Measurements from ENCODE around the gene HRH2. TPM values are rescaled to one million over a fixed set of nuclear protein-coding genes. Genes with fewer than 3 reads are reported as not detected.

Gene HRH2
- polyA plus RNA-seq, 1 donor (not counting 4 experiments of a cell fraction or from before 2014, with no cell fraction given) = not detected

DNA sequence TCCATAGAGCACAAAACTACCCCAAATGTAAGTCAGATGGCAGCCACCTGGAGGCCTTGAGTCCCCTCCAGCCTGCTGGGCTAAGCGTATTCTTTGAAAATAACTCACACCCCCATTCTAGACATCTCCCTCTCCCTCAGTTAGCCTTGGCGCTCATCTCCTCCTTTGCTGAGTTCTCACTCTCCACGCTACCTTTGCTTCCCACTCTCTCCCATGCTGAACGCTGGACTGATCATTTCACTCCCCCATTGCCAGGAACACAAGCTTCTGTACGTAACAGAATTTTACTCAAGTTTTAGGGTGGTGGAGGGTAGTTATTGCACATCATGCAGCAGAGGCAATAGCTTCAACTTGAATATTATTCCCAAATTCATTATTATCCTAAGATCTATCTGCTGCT is 47.5 kb upstream of the HRH2 start:
- dilution Hi-C loops (cut with MboI; ENCODE audit: extremely low pct_ligation_motif_present, low sequenced_read_pairs) = no loop called here

DNA sequence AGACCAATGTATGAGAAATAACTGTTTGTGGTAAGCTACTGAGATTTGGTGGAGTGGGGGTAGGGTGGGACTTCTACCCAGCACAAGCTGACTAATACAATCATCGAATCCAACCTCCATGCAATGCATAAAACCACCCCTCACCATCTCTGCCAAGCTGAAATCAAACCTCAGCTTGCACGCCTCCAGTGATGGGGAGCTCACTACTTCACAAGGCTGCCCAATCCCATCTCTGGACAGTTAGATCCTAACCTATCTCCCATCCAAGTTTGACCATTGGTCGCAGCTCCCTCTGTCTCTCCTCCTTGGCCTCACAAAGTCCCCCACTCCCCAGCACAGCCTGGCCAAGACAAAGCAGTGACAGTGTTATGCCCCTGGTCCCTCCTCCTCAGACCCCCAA is 47.0 kb upstream of the HRH2 start:
- Histone ChIP-seq H3K27ac (ENCODE audit: control insufficient read depth, insufficient read depth, low read length) (no peak overlapping the region), H3K4me2 (ENCODE audit: control insufficient read depth, extremely low read depth, insufficient read depth, low read depth, low read length) (no peak overlapping the region), H3K9ac (ENCODE audit: control insufficient read depth, extremely low read depth, insufficient read depth, low read length) (no peak overlapping the region), H2AFZ (ENCODE audit: control insufficient read depth, low read length) (no peak overlapping the region), H3K79me2 (ENCODE audit: control insufficient read depth, insufficient read depth, low read length) (no peaks in the 10 kb centered on the region), H3K9me1 (ENCODE audit: control insufficient read depth, extremely low read depth, insufficient read depth, low read length) (no peaks in the 10 kb centered on the region), H4K20me1 (ENCODE audit: control insufficient read depth, extremely low read depth, insufficient read depth, low read length) (no peaks in the 10 kb centered on the region), H3K4me1 (ENCODE audit: control insufficient read depth, extremely low read depth, insufficient read depth, low read length) (no peaks in the 10 kb centered on the region), H3K4me3 (ENCODE audit: control insufficient read depth in 2 of 3, extremely low read depth in 1 of 3, insufficient read depth in 2 of 3, low read depth in 1 of 3, low read length in 3 of 3) (no peak overlapping the region), H3K9me3 (ENCODE audit: control insufficient read depth, low read depth, low read length) (no peaks in the 10 kb centered on the region), H3K36me3 (ENCODE audit: control insufficient read depth in 2 of 2, extremely low read depth in 1 of 2, insufficient read depth in 2 of 2, low read length in 2 of 2) (no peaks in the 10 kb centered on the region), H3K27me3 (ENCODE audit: control insufficient read depth, extremely low read depth, insufficient read depth, low read length) (no peaks in the 10 kb centered on the region)
- TF ChIP-seq, protein P1, sequence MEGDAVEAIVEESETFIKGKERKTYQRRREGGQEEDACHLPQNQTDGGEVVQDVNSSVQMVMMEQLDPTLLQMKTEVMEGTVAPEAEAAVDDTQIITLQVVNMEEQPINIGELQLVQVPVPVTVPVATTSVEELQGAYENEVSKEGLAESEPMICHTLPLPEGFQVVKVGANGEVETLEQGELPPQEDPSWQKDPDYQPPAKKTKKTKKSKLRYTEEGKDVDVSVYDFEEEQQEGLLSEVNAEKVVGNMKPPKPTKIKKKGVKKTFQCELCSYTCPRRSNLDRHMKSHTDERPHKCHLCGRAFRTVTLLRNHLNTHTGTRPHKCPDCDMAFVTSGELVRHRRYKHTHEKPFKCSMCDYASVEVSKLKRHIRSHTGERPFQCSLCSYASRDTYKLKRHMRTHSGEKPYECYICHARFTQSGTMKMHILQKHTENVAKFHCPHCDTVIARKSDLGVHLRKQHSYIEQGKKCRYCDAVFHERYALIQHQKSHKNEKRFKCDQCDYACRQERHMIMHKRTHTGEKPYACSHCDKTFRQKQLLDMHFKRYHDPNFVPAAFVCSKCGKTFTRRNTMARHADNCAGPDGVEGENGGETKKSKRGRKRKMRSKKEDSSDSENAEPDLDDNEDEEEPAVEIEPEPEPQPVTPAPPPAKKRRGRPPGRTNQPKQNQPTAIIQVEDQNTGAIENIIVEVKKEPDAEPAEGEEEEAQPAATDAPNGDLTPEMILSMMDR (optimal IDR thresholded peaks at IDR 0.05 in 1 of 3, IDR thresholded peaks at IDR 0.05 in 1 of 3, conservative IDR thresholded peaks at IDR 0.05 in 1 of 3; ENCODE audit: extremely low read depth in 1 of 3, insufficient read depth in 2 of 3, low read length in 3 of 3) = no peak
- no peak for TF ChIP-seq EZH2 (IDR thresholded peaks at IDR 0.05; ENCODE audit: low read length)
- FAIRE-seq (no peak), DNase-seq (ENCODE audit: low read depth, low spot score) (no peak)
- dilution Hi-C loops (cut with MboI; ENCODE audit: extremely low pct_ligation_motif_present, low sequenced_read_pairs) = no loop called here

More for the DNA sequence above, 47.5 kb upstream of the HRH2 start:
- Histone ChIP-seq H3K4me3 (ENCODE audit: control insufficient read depth in 2 of 3, extremely low read depth in 1 of 3, insufficient read depth in 2 of 3, low read depth in 1 of 3, low read length in 3 of 3) (no peak overlapping the region), H3K27ac (ENCODE audit: control insufficient read depth, insufficient read depth, low read length) (no peak overlapping the region), H4K20me1 (ENCODE audit: control insufficient read depth, extremely low read depth, insufficient read depth, low read length) (no peaks in the 10 kb centered on the region), H3K79me2 (ENCODE audit: control insufficient read depth, insufficient read depth, low read length) (no peaks in the 10 kb centered on the region), H2AFZ (ENCODE audit: control insufficient read depth, low read length) (no peak overlapping the region), H3K9ac (ENCODE audit: control insufficient read depth, extremely low read depth, insufficient read depth, low read length) (no peak overlapping the region), H3K9me1 (ENCODE audit: control insufficient read depth, extremely low read depth, insufficient read depth, low read length) (no peaks in the 10 kb centered on the region), H3K36me3 (ENCODE audit: control insufficient read depth in 2 of 2, extremely low read depth in 1 of 2, insufficient read depth in 2 of 2, low read length in 2 of 2) (no peaks in the 10 kb centered on the region), H3K4me2 (ENCODE audit: control insufficient read depth, extremely low read depth, insufficient read depth, low read depth, low read length) (no peak overlapping the region), H3K4me1 (ENCODE audit: control insufficient read depth, extremely low read depth, insufficient read depth, low read length) (no peaks in the 10 kb centered on the region), H3K27me3 (ENCODE audit: control insufficient read depth, extremely low read depth, insufficient read depth, low read length) (no peaks in the 10 kb centered on the region), H3K9me3 (ENCODE audit: control insufficient read depth, low read depth, low read length) (no peaks in the 10 kb centered on the region)
- no peak for FAIRE-seq
- DNase-seq (ENCODE audit: low read depth, low spot score) = no peak
- TF ChIP-seq EZH2 (IDR thresholded peaks at IDR 0.05; ENCODE audit: low read length) = no peak
- TF ChIP-seq, protein P1 (optimal IDR thresholded peaks at IDR 0.05 in 1 of 3, IDR thresholded peaks at IDR 0.05 in 1 of 3, conservative IDR thresholded peaks at IDR 0.05 in 1 of 3; ENCODE audit: extremely low read depth in 1 of 3, insufficient read depth in 2 of 3, low read length in 3 of 3) = no peak
